Measurements from ENCODE around the gene AFF2.

The AFF2 gene

DNA sequence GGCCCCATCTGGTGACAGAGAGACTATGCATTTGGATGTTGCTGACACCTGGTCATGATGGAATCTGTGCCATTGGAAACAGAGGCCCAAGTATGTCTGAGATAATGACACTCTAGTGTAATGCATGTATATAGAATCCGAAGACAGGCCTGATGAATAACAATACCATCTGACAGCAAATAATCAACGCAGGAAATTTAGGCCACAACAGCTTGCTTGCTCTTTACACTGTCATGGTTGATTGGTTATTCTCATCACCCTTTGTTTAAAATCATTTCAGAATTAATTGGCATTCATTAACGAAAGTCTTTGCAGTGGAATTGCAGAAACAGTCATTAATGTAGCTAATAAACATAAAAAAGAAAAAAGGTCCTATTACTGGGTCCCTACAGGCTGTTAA is 194.8 kb downstream of the AFF2 start:
- H3K4me2 ChIP-seq (ENCODE audit: low read length): no peak overlapping the region
- H3K36me3 ChIP-seq (ENCODE audit: control insufficient read depth, insufficient read depth, low read length): no peaks in the 10 kb centered on the region
- H3K4me3 ChIP-seq (ENCODE audit: low read depth, low read length): no peak overlapping the region
- TF ChIP-seq, protein P1, sequence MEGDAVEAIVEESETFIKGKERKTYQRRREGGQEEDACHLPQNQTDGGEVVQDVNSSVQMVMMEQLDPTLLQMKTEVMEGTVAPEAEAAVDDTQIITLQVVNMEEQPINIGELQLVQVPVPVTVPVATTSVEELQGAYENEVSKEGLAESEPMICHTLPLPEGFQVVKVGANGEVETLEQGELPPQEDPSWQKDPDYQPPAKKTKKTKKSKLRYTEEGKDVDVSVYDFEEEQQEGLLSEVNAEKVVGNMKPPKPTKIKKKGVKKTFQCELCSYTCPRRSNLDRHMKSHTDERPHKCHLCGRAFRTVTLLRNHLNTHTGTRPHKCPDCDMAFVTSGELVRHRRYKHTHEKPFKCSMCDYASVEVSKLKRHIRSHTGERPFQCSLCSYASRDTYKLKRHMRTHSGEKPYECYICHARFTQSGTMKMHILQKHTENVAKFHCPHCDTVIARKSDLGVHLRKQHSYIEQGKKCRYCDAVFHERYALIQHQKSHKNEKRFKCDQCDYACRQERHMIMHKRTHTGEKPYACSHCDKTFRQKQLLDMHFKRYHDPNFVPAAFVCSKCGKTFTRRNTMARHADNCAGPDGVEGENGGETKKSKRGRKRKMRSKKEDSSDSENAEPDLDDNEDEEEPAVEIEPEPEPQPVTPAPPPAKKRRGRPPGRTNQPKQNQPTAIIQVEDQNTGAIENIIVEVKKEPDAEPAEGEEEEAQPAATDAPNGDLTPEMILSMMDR (IDR thresholded peaks at IDR 0.05): no peak
- no peaks in the 10 kb centered on the region for H3K27me3 ChIP-seq (ENCODE audit: control insufficient read depth, insufficient read depth, low read length)
- H2AFZ ChIP-seq: no peak overlapping the region
- no peak overlapping the region for H3K9ac ChIP-seq
- no peaks in the 10 kb centered on the region for H3K79me2 ChIP-seq
- no peak overlapping the region for H3K27ac ChIP-seq
- H3K9me3 ChIP-seq (ENCODE audit: control insufficient read depth, low read length): no peaks in the 10 kb centered on the region
- no peaks in the 10 kb centered on the region for H3K4me1 ChIP-seq

DNA sequence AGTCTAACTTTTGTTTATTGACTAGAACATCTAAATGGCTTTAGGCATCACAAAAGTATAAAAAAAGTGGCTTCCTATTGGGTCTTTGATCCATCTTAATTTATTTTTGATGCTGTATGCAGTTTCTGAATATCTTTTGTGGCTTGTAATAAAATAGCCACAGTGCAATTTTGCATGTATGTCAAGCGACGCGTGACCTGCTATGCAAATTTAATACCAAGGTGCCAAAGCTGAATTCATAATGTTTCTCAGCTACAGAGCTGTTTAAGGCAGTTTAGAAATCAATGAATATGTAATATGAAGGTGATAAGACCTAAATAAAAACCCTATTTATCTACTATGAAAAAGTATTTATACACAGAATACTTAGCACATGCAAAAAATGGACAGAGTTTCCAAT is 197.8 kb downstream of the AFF2 start:
- TF ChIP-seq, protein P1 (IDR thresholded peaks at IDR 0.05): no peak
- no peaks in the 10 kb centered on the region for H3K36me3 ChIP-seq (ENCODE audit: control insufficient read depth, insufficient read depth, low read length)
- H3K4me3 ChIP-seq (ENCODE audit: low read depth, low read length): no peak overlapping the region
- H2AFZ ChIP-seq: no peak overlapping the region
- no peak overlapping the region for H3K9ac ChIP-seq
- H3K27ac ChIP-seq: no peak overlapping the region
- no peaks in the 10 kb centered on the region for H3K79me2 ChIP-seq
- no peaks in the 10 kb centered on the region for H3K27me3 ChIP-seq (ENCODE audit: control insufficient read depth, insufficient read depth, low read length)
- no peak overlapping the region for H3K4me2 ChIP-seq (ENCODE audit: low read length)
- H3K4me1 ChIP-seq: no peaks in the 10 kb centered on the region
- H3K9me3 ChIP-seq (ENCODE audit: control insufficient read depth, low read length): no peaks in the 10 kb centered on the region

DNA sequence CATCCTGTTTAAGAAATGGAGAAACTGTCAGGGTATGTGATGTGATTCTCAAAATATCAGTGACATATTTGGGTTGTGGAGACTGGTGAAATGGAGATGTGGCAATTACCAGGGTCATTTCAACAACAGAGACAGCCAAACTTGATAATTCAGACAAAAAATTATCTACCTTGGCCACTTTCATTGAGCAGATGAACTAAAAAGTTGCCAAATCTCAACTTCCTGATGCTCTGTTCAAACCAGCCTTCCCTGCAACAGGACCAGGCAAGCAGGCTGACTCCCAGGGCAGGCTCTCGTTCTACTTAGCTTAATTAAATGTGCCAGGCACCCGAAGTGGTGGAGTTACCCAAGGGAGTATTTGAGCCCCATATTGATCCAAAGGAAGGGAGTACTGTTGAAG is 199.6 kb downstream of the AFF2 start:
- Histone ChIP-seq H2AFZ (no peak overlapping the region), H3K36me3 (ENCODE audit: control insufficient read depth, insufficient read depth, low read length) (no peaks in the 10 kb centered on the region), H3K4me3 (ENCODE audit: low read depth, low read length) (no peak overlapping the region), H3K4me2 (ENCODE audit: low read length) (no peak overlapping the region), H3K27ac (no peak overlapping the region), H3K9me3 (ENCODE audit: control insufficient read depth, low read length) (no peaks in the 10 kb centered on the region), H3K9ac (no peak overlapping the region), H3K79me2 (no peaks in the 10 kb centered on the region), H3K4me1 (no peaks in the 10 kb centered on the region), H3K27me3 (ENCODE audit: control insufficient read depth, insufficient read depth, low read length) (no peaks in the 10 kb centered on the region)
- TF ChIP-seq, protein P1 (IDR thresholded peaks at IDR 0.05): no peak

DNA sequence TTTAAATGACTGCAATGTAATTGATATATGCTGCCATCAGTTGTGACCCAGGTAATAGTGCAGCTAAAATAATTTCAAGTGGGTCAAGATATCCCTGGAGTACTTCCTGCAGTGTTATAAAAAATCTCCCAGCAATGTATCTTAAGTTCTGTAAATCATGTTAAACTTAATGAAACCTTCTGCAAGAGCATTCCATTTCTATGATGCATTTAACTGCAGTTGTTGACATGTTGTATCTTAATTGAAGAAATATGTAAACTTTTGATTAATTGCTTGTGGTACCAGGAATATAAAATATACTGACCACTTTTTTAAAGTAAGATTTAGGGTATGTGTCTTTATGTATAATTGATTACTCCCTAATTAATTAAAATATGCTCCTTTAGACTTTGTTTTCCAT is 213.6 kb downstream of the AFF2 start:
- Histone ChIP-seq H3K27ac (no peak overlapping the region), H3K27me3 (ENCODE audit: control insufficient read depth, insufficient read depth, low read length) (no peaks in the 10 kb centered on the region), H3K4me2 (ENCODE audit: low read length) (no peak overlapping the region), H3K4me1 (no peaks in the 10 kb centered on the region), H3K9ac (no peak overlapping the region), H3K9me3 (ENCODE audit: control insufficient read depth, low read length) (no peaks in the 10 kb centered on the region), H3K79me2 (no peaks in the 10 kb centered on the region), H3K36me3 (ENCODE audit: control insufficient read depth, insufficient read depth, low read length) (no peaks in the 10 kb centered on the region), H3K4me3 (ENCODE audit: low read depth, low read length) (no peak overlapping the region), H2AFZ (no peak overlapping the region)
- TF ChIP-seq, protein P1 (IDR thresholded peaks at IDR 0.05): no peak

DNA sequence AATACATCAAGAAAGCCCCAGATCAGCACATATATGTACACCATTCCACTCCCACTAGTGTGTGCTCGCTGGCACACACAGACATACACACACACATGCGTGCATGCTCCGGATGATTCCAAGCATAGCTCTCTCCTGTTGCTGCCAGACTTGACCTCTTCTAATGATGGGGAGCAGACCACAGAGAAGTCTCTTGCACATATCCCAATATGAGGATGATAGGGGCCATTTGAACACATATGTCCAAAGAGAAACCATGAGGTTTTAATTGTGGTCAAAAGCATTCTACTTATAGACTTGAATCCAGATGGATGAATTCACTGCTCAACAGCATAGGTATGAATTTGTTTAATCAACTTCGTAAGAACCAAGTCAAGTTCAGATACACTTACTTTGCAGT is 214.9 kb downstream of the AFF2 start:
- no peak overlapping the region for H3K27ac ChIP-seq
- no peak overlapping the region for H3K9ac ChIP-seq
- H3K4me1 ChIP-seq: no peaks in the 10 kb centered on the region
- no peaks in the 10 kb centered on the region for H3K79me2 ChIP-seq
- no peaks in the 10 kb centered on the region for H3K9me3 ChIP-seq (ENCODE audit: control insufficient read depth, low read length)
- H3K4me3 ChIP-seq (ENCODE audit: low read depth, low read length): no peak overlapping the region
- H2AFZ ChIP-seq: no peak overlapping the region
- no peaks in the 10 kb centered on the region for H3K36me3 ChIP-seq (ENCODE audit: control insufficient read depth, insufficient read depth, low read length)
- H3K27me3 ChIP-seq (ENCODE audit: control insufficient read depth, insufficient read depth, low read length): no peaks in the 10 kb centered on the region
- TF ChIP-seq, protein P1 (IDR thresholded peaks at IDR 0.05): no peak
- no peak overlapping the region for H3K4me2 ChIP-seq (ENCODE audit: low read length)
